ENCODE data around the gene UNC13B. TPM values are rescaled to one million over a fixed set of nuclear protein-coding genes. Genes with fewer than 3 reads are reported as not detected.
"Not testable (repeated sequence)": the region's sequence is repeated elsewhere in the genome, so short reads cannot be mapped to it uniquely, and the experiment has no call there.

UNC13B gene
- total RNA-seq, 2 donors from 2014 or later, result 20.2 to 29.3 TPM

- Histone ChIP-seq H3K4me3 (no peak overlapping the region), H3K9me3 (no peaks in the 10 kb centered on the region), H3K27me3 (no peaks in the 10 kb centered on the region), H3K27ac (peak overlapping the region in 3 of 4 donors; percentile 6 to 42 (median 39)), H3K36me3 (replicated peaks in 1 of 2; ENCODE audit: insufficient read depth in 1 of 2, low read depth in 2 of 2) (no peaks in the 10 kb centered on the region), H3K4me1 (peaks cover 33% of the 10 kb centered on the region)
- ATAC-seq, result peak; percentile 59
- intact Hi-C loops (cut with DNase I), result no loop called here
- TF ChIP-seq POLR2A (IDR thresholded peaks at IDR 0.05) (no peak), CTCF (IDR thresholded peaks at IDR 0.05) (no peak)
- 22 to 27% methylated on average over 3 of the region's 3 CpGs for WGBS, 2 donors
- peak in 1 of 4 donors; percentile 3 for DNase-seq
These were observed 71.2 kb downstream of the UNC13B start for GRCh38 chr9:35232867-35233544.

DNA sequence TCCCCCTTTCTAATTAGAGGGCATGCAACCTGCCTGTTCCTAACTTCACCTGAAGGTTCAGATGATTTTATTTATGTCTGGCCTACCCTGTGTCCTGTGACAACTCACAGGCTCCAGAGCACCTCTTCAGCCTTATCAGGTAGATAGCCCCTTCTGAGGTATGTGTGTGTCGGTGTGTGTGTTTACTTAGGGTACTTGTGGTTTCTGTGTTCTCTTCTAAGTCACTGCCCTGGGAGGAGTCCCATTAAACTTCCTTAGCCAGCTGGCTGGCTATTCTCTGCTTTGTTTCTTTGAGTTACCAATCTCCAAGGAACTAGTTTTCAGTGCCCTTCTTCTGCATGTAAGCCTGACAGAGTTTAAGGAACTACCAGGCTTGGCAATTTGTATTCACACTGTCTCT is 74.9 kb downstream of the UNC13B start:
- ATAC-seq, result no peak
- TF ChIP-seq CTCF (IDR thresholded peaks at IDR 0.05), result no peak
- no peak for TF ChIP-seq POLR2A (IDR thresholded peaks at IDR 0.05)
- Histone ChIP-seq H3K27me3 (no peaks in the 10 kb centered on the region), H3K9me3 (no peaks in the 10 kb centered on the region), H3K4me3 (no peak overlapping the region), H3K36me3 (replicated peaks in 1 of 2; ENCODE audit: insufficient read depth in 1 of 2, low read depth in 2 of 2) (no peaks in the 10 kb centered on the region), H3K4me1 (peaks cover 23% of the 10 kb centered on the region), H3K27ac (peak overlapping the region in 3 of 4 donors; percentile 31 to 47 (median 44))
- WGBS, 2 donors, result 14 to 31% methylated on average over 1 of the region's 1 CpG
- intact Hi-C loops (cut with DNase I), result no loop called here
- DNase-seq, result no peak

GRCh38 chr9:35237311-35237710 is 75.5 kb downstream of the UNC13B start:
- ATAC-seq (peak; percentile 72), DNase-seq (peak in 2 of 4 donors; percentile 40 to 45)
- Histone ChIP-seq H3K27me3 (no peaks in the 10 kb centered on the region), H3K36me3 (replicated peaks in 1 of 2; ENCODE audit: insufficient read depth in 1 of 2, low read depth in 2 of 2) (no peaks in the 10 kb centered on the region), H3K4me1 (peaks cover 23% of the 10 kb centered on the region), H3K27ac (peak overlapping the region; percentile 31 to 47 (median 38)), H3K4me3 (no peak overlapping the region), H3K9me3 (no peaks in the 10 kb centered on the region)
- 7 to 20% methylated on average over 1 of the region's 1 CpG for WGBS, 2 donors
- intact Hi-C loops (cut with DNase I), result no loop called here
- TF ChIP-seq CTCF (IDR thresholded peaks at IDR 0.05) (no peak), POLR2A (IDR thresholded peaks at IDR 0.05) (no peak)

- 100% methylated on average over 1 of the region's 1 CpG for WGBS, 2 donors
- DNase-seq; H3K4me1 ChIP-seq; H3K9me3 ChIP-seq; ATAC-seq; H3K27ac ChIP-seq; intact Hi-C loops (cut with DNase I); H3K36me3 ChIP-seq (replicated peaks in 1 of 2; ENCODE audit: insufficient read depth in 1 of 2, low read depth in 2 of 2); H3K27me3 ChIP-seq; H3K4me3 ChIP-seq: not testable (repeated sequence)
These were observed 84.1 kb downstream of the UNC13B start for GRCh38 chr9:35245945-35246344.

DNA sequence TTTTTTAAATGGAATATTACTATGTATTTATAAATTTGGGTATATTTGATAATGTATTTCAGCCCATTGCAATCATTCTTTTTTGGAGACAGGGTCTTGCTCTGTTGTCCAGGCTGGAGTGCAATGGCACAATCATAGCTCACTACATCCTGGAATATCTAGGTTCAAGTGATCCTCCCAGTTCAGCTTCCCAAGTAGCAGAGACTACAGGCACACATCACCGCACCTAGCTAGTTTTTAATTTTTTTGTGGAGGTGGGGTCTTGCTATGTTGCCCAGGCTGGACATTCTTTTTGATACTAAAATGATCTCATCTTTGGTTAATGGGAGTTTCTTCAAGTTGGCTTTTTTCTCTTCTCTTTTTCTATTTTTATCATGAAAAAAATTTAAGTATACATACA is 91.3 kb downstream of the UNC13B start:
- no peak for ATAC-seq
- Histone ChIP-seq H3K4me1 (peaks cover 15% of the 10 kb centered on the region), H3K27me3 (no peaks in the 10 kb centered on the region), H3K36me3 (replicated peaks in 1 of 2; ENCODE audit: insufficient read depth in 1 of 2, low read depth in 2 of 2) (no peaks in the 10 kb centered on the region), H3K27ac (no peak overlapping the region), H3K9me3 (no peaks in the 10 kb centered on the region), H3K4me3 (no peak overlapping the region)
- intact Hi-C loops (cut with DNase I), result no loop called here
- WGBS, 2 donors, result 94 to 100% methylated on average over 1 of the region's 1 CpG
- TF ChIP-seq POLR2A (IDR thresholded peaks at IDR 0.05), result no peak
- no peak for TF ChIP-seq CTCF (IDR thresholded peaks at IDR 0.05)
- DNase-seq, result no peak

Measured in body of pancreas (tissue), 4 donors.